Cardiac fibroblast (primary cell): Measurements from ENCODE around the gene BAIAP3.

Source experiments
- DNase-seq, 2 donors: peaks; one replicate each; pipeline versions ENCODE4 v3.0.0 to v3.0.0-alpha.2; 2010; ENCODE audit warnings: low read depth in 2 of 2
- H3K4me3 ChIP-seq, 2 donors: replicated peaks in 1 of 2; 1 replicate in 1 of 2; 2 replicates in 1 of 2; pipeline ENCODE4 v1.5.1; 2011; ENCODE audit warnings: low read depth in 2 of 2, low read length in 2 of 2, mild to moderate bottlenecking in 2 of 2, moderate library complexity in 1 of 2
- TF ChIP-seq, protein P1 (sequence below): IDR thresholded peaks from one replicate; pipeline ENCODE4 v1.5.1; 2011; ENCODE audit warnings: low read depth, mild to moderate bottlenecking, low read length, inconsistent platforms

Gene BAIAP3

DNA sequence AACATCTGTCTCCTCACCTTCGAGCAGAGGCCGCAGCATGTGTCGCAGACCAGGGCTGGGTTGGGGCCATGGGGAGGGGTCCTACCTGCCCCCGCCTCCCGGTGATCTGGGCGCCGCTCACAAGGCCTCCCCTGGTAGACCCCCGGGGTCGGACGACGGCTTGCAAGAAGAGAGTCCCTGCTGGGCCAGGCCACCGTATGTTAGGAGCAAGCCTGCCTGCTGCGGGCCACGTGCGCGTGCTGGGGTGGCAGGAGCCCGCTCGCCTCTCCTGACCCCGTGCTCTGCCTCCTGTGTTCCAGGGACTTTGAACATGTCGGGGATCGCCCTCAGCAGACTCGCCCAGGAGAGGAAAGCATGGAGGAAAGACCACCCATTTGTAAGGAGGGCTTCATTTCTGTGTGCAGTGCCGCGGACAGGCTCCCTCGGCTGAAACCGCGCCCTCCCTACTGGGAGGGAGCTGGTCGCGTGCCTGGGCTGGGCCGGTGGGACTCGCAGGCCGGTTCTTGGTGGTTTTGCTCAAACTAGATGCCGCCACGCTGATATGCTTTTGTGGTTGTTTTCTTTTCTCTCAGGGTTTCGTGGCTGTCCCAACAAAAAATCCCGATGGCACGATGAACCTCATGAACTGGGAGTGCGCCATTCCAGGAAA, 19.6 kb upstream of the BAIAP3 start:
- DNase-seq: no peak
- no peak overlapping the region for H3K4me3 ChIP-seq
- TF ChIP-seq, protein P1, sequence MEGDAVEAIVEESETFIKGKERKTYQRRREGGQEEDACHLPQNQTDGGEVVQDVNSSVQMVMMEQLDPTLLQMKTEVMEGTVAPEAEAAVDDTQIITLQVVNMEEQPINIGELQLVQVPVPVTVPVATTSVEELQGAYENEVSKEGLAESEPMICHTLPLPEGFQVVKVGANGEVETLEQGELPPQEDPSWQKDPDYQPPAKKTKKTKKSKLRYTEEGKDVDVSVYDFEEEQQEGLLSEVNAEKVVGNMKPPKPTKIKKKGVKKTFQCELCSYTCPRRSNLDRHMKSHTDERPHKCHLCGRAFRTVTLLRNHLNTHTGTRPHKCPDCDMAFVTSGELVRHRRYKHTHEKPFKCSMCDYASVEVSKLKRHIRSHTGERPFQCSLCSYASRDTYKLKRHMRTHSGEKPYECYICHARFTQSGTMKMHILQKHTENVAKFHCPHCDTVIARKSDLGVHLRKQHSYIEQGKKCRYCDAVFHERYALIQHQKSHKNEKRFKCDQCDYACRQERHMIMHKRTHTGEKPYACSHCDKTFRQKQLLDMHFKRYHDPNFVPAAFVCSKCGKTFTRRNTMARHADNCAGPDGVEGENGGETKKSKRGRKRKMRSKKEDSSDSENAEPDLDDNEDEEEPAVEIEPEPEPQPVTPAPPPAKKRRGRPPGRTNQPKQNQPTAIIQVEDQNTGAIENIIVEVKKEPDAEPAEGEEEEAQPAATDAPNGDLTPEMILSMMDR: no peak

GRCh38 chr16:1314399-1315068, 18.9 kb upstream of the BAIAP3 start:
- TF ChIP-seq, protein P1: no peak
- H3K4me3 ChIP-seq: no peak overlapping the region
- no peak for DNase-seq

DNA sequence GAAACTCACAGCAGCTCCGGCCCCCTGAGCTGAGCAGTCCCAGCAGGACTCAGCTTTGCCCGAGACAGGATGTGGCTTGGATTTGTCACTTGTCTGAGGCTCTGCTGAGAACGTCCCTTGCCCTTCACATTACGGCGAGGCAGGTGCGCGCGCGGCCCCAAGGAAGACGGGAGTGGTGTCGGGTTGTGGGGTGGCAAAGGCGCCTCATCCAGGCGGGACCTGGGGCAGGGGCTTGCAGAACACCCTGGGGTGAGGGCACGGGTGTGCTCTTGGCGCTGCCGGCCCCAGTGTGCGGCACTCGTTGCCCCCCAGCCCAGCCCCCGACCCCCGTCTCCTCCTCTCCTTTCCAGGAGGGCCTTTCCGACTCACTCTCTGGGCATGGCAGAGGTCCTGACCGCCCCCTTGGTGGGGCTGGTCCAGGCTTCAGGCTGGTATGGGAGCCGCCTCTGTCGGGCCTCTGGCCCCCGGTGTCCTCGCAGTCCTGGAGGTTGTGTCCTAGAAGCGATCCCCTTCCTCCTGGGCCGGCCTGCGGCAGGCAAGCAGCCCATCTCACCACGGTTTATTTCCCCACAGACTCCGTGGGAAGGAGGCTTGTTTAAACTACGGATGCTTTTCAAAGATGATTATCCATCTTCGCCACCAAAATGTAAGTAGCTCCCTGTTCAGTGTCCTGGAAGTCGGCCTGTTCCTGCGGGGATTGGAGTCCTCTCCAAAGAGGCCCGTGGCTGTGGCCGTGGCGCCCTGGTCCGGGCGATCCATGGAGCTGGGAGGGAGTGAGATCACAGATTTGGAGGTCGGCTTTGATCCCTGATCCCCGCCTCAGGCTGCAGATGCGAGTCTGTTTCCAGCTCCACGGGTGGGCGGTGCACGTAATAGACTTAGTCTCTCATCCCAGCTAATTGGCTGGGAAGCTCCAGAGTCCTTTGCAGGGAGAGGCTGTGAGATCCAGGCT, 18.1 kb upstream of the BAIAP3 start:
- H3K4me3 ChIP-seq: no peak overlapping the region
- no peak for DNase-seq
- TF ChIP-seq, protein P1: no peak

DNA sequence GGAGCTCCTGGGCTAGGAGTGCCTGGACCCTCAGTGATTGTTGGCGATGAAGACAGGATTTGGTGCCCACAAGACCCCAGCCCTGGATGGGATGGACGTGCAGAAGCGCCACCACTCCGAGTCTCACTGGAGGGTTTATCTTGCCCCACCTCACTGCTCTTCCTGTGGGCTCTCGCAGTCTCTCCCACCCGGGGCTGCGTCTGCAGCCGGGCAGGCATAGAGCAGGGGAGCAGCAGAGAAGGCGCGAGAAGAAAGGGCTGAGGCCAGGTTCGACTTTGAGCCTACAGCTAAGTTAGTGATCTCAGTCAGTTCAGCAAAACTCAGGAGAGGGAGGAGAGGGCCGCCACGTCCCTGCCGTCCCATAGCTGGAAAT, 17.4 kb upstream of the BAIAP3 start:
- no peak for DNase-seq
- TF ChIP-seq, protein P1: no peak
- H3K4me3 ChIP-seq: no peak overlapping the region

- TF ChIP-seq, protein P1: no peak
- no peak overlapping the region for H3K4me3 ChIP-seq
- no peak for DNase-seq
These were observed 15.8 kb upstream of the BAIAP3 start for GRCh38 chr16:1317479-1318267.

DNA sequence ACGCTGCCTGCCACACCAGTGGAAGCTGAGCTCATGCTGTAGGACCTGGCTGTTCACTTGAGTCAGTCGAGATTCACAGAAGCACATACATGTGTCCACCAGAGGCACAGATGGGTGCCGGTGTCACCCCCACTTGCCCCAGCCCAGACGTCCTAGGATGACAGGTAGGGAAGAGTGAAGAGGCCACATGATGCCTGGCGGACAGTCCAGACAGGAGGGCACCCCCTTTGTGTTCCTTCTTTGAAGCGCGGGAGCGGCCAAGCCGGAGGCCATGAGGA, 15.2 kb upstream of the BAIAP3 start:
- DNase-seq: no peak
- H3K4me3 ChIP-seq: no peak overlapping the region

More for the DNA sequence above, 15.2 kb upstream of the BAIAP3 start:
- TF ChIP-seq, protein P1: no peak
